K562 (cell line): ENCODE results near the gene SH3D21. TPM values are rescaled to one million over a fixed set of nuclear protein-coding genes. Genes with fewer than 3 reads are reported as not detected.

Experiments used
- CHCHD3 ChIP-seq: fragments of 250-450 bp; sonication (Bioruptor Pico); IDR thresholded peaks from 2 replicates; pipeline ENCODE4 v2.1.2; 2022; ENCODE audit warnings: mild to moderate bottlenecking
- E2F6 ChIP-seq, 2 experiments: IDR thresholded peaks; 2 replicates each; pipeline ENCODE4 v1.6.1; 2011; ENCODE audit warnings: borderline replicate concordance in 1 of 2, control low read depth in 1 of 2, low read depth in 1 of 2, low read length in 1 of 2, mild to moderate bottlenecking in 1 of 2, mixed read lengths in 1 of 2, moderate library complexity in 1 of 2; ENCODE audit not compliant: insufficient read depth in 1 of 2, insufficient read length in 1 of 2, poor library complexity in 1 of 2, severe bottlenecking in 1 of 2; ENCODE audit errors: extremely low read depth in 1 of 2
- FUS ChIP-seq: fragments of 200-400 bp; formaldehyde crosslinking; optimal IDR thresholded peaks from 2 replicates; pipeline ENCODE3; 2017; ENCODE audit warnings: low read depth, low read length
- HDAC6 ChIP-seq: IDR thresholded peaks from 2 replicates; pipeline ENCODE4 v1.6.1; 2012; ENCODE audit warnings: low read depth, mild to moderate bottlenecking, control low read depth, inconsistent platforms, low read length, moderate library complexity
- KAT2B ChIP-seq: IDR thresholded peaks from one replicate; pipeline ENCODE4 v1.6.1; 2012; ENCODE audit warnings: low read depth, mild to moderate bottlenecking, control low read depth, inconsistent platforms, low read length, moderate library complexity
- KDM1A ChIP-seq, 2 experiments: fragments of 450-650 bp; IDR thresholded peaks; 2 replicates each; pipeline ENCODE4 v1.6.1; 2016; ENCODE audit warnings: mild to moderate bottlenecking in 2 of 2
- MCM7 ChIP-seq, 2 experiments: fragments of 450-650 bp; IDR thresholded peaks; 2 replicates each; pipeline ENCODE4 v1.6.1; 2016 to 2018
- NELFE ChIP-seq: IDR thresholded peaks from 2 replicates; pipeline ENCODE4 v1.6.1; 2011; ENCODE audit warnings: mild to moderate bottlenecking; ENCODE audit not compliant: insufficient read depth, insufficient read length
- NR2C1 ChIP-seq, 2 experiments: fragments of 450-650 bp; IDR thresholded peaks; 2 replicates each; pipeline ENCODE4 v1.6.1; 2017; ENCODE audit warnings: mild to moderate bottlenecking in 2 of 2, antibody characterized with exemption in 1 of 2, inconsistent platforms in 1 of 2, missing compliant biosample characterization in 1 of 2, missing genetic modification characterization in 1 of 2
- PHF8 ChIP-seq: fragments of 200-600 bp; sonication (generic); IDR thresholded peaks from 2 replicates; pipeline ENCODE4 v1.6.1; 2012; ENCODE audit warnings: mixed run types, mild to moderate bottlenecking, inconsistent platforms, low read length, moderate library complexity, borderline replicate concordance
- POLR3A ChIP-seq: IDR thresholded peaks from 2 replicates; pipeline ENCODE4 v1.6.1; 2011; ENCODE audit warnings: borderline replicate concordance, mild to moderate bottlenecking, moderate library complexity; ENCODE audit not compliant: insufficient read length, insufficient read depth; ENCODE audit errors: extremely low read depth
- SMARCA5 ChIP-seq: fragments of 450-650 bp; IDR thresholded peaks from 2 replicates; pipeline ENCODE4 v1.6.1; 2016
- TEAD1 ChIP-seq, 2 experiments: fragments of 450-650 bp in 1 of 2; sonication (generic) in 1 of 2; formaldehyde crosslinking; IDR thresholded peaks; 2 replicates each; pipeline versions ENCODE4 v1.4.0 to v1.8.0; 2020 to 2022; ENCODE audit warnings: mild to moderate bottlenecking in 2 of 2, missing genetic modification reagents in 1 of 2
- TFE3 ChIP-seq: fragments of 450-650 bp; formaldehyde crosslinking; IDR thresholded peaks from 2 replicates; pipeline ENCODE4 v1.4.0; 2020; ENCODE audit warnings: mild to moderate bottlenecking, mixed read lengths
- ZFX ChIP-seq: sonication (generic); formaldehyde crosslinking; IDR thresholded peaks from 2 replicates; pipeline ENCODE4 v1.8.0; 2022; ENCODE audit warnings: mild to moderate bottlenecking, missing genetic modification reagents, moderate library complexity
- ZNF785 ChIP-seq: fragments of 250-450 bp; sonication (Bioruptor Pico); IDR thresholded peaks from 2 replicates; pipeline ENCODE4 v1.4.0; 2020; ENCODE audit warnings: mild to moderate bottlenecking
- polyA plus RNA-seq, 8 experiments: library from polyadenylated mRNA; depleted of rRNA in 4 of 8; stranded (reverse) in 5 of 8; unstranded in 3 of 8; fragments of >200 nt; fragmentation: Nextera tagmentation in 2 of 8; fragmentation: Illumina TruSeq in 1 of 8; extraction: Ambion mirVana in 2 of 8; extraction: Trizol in 1 of 8; gene quantifications; 2 replicates each; pipeline versions ENCODE4 v1.2.1 to v1.2.3, GENCODE V29; 2011 to 2014; ENCODE audit warnings: inconsistent platforms in 1 of 8, missing spikeins in 1 of 8
- total RNA-seq, 7 experiments: library from RNA; depleted of rRNA in 6 of 7; stranded (reverse); fragments of >200 nt in 6 of 7; fragmentation: Illumina TruSeq in 2 of 7; extraction: Trizol in 2 of 7; gene quantifications; 2 replicates each; pipeline versions ENCODE4 v1.2.1 to v1.2.3, GENCODE V29; 2011 to 2021; ENCODE audit warnings: low replicate concordance in 1 of 7
- TF ChIP-seq, protein P1 (sequence below), 2 experiments: fragments of 450-650 bp; IDR thresholded peaks; 2 replicates each; pipeline ENCODE4 v1.6.1; 2016
- TF ChIP-seq, protein P2 (sequence below), 3 experiments: fragments of 200-800 bp in 1 of 3; fragments of 250-450 bp in 1 of 3; fragments of 450-650 bp in 1 of 3; sonication (Bioruptor Pico) in 1 of 3; sonication (Bioruptor generic) in 1 of 3; formaldehyde crosslinking in 1 of 3; IDR thresholded peaks; 2 replicates each; pipeline versions ENCODE4 v1.6.1 to v1.8.0; 2016 to 2022; ENCODE audit warnings: mild to moderate bottlenecking in 2 of 3, missing genetic modification characterization in 2 of 3, missing compliant biosample characterization in 1 of 3, moderate library complexity in 1 of 3
- TF ChIP-seq, protein P3 (sequence below): fragments of 250-450 bp; sonication (Bioruptor Pico); IDR thresholded peaks from 2 replicates; pipeline ENCODE4 v1.6.1; 2021; ENCODE audit warnings: mild to moderate bottlenecking

Gene SH3D21
- total and polyA plus RNA-seq, 9 of the 15 experiments (the other 6 are each of a cell fraction or from before 2014, with no cell fraction given): 0.01 to 4.7 (median 1.8) TPM

- TF ChIP-seq E2F6 (IDR thresholded peaks at IDR 0.05; ENCODE audit: borderline replicate concordance in 1 of 2, extremely low read depth in 1 of 2, insufficient read depth in 1 of 2, insufficient read length in 1 of 2, low read depth in 1 of 2, low read length in 1 of 2, poor library complexity in 1 of 2, severe bottlenecking in 1 of 2) (peak in 1 of 2 experiments; percentile 41), KAT2B (no peak), NELFE (no peak), TEAD1 (CRISPR knock-in tag; IDR thresholded peaks at IDR 0.05) (no peak), ZNF785 (CRISPR knock-in tag) (no peak), PHF8 (peak; percentile 96; the same call in 1 of the 2 replicates), FUS (no peak), ZFX (no peak; the same call in 1 of the 2 replicates), NR2C1 (IDR thresholded peaks at IDR 0.05) (no peak), NR2C1 (tag; IDR thresholded peaks at IDR 0.05) (0 out of 2 replicates have a peak, but pooled peaks have one; percentile 14), CHCHD3 (peak; percentile 60; the same call in 1 of the 2 replicates), SMARCA5 (peak; percentile 70), TFE3 (no peak), POLR3A (no peak), KDM1A (IDR thresholded peaks at IDR 0.05) (peak in 1 of 2 experiments; percentile 57; a peak in 1 of 4 replicates), MCM7 (IDR thresholded peaks at IDR 0.05) (no peak), HDAC6 (no peak)
- TF ChIP-seq, protein P1, sequence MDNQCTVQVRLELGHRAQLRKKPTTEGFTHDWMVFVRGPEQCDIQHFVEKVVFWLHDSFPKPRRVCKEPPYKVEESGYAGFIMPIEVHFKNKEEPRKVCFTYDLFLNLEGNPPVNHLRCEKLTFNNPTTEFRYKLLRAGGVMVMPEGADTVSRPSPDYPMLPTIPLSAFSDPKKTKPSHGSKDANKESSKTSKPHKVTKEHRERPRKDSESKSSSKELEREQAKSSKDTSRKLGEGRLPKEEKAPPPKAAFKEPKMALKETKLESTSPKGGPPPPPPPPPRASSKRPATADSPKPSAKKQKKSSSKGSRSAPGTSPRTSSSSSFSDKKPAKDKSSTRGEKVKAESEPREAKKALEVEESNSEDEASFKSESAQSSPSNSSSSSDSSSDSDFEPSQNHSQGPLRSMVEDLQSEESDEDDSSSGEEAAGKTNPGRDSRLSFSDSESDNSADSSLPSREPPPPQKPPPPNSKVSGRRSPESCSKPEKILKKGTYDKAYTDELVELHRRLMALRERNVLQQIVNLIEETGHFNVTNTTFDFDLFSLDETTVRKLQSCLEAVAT (IDR thresholded peaks at IDR 0.05): peak; percentile 75 to 83; a peak in 3 of 4 replicates
- TF ChIP-seq, protein P2, sequence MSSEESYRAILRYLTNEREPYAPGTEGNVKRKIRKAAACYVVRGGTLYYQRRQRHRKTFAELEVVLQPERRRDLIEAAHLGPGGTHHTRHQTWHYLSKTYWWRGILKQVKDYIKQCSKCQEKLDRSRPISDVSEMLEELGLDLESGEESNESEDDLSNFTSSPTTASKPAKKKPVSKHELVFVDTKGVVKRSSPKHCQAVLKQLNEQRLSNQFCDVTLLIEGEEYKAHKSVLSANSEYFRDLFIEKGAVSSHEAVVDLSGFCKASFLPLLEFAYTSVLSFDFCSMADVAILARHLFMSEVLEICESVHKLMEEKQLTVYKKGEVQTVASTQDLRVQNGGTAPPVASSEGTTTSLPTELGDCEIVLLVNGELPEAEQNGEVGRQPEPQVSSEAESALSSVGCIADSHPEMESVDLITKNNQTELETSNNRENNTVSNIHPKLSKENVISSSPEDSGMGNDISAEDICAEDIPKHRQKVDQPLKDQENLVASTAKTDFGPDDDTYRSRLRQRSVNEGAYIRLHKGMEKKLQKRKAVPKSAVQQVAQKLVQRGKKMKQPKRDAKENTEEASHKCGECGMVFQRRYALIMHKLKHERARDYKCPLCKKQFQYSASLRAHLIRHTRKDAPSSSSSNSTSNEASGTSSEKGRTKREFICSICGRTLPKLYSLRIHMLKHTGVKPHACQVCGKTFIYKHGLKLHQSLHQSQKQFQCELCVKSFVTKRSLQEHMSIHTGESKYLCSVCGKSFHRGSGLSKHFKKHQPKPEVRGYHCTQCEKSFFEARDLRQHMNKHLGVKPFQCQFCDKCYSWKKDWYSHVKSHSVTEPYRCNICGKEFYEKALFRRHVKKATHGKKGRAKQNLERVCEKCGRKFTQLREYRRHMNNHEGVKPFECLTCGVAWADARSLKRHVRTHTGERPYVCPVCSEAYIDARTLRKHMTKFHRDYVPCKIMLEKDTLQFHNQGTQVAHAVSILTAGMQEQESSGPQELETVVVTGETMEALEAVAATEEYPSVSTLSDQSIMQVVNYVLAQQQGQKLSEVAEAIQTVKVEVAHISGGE (CRISPR knock-in tag; IDR thresholded peaks at IDR 0.05): no peak; a peak in 1 of 6 replicates
- TF ChIP-seq, protein P3, sequence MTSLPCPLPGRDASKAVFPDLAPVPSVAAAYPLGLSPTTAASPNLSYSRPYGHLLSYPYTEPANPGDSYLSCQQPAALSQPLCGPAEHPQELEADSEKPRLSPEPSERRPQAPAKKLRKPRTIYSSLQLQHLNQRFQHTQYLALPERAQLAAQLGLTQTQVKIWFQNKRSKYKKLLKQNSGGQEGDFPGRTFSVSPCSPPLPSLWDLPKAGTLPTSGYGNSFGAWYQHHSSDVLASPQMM (CRISPR knock-in tag): no peak
Measured at GRCh38 chr1:36306902-36307456, 811 bp downstream of the SH3D21 start (continued).
